Kidney (tissue), 14 donors: ENCODE results near the gene MSRB2. TPM values are rescaled to one million over a fixed set of nuclear protein-coding genes. Genes with fewer than 3 reads are reported as not detected.
A peak's percentile ranks its signal among the peaks of the same experiment; 100 is the strongest.

Experiments used
- DNase-seq, 5 donors: peaks; one replicate each; pipeline ENCODE4 v3.0.0-alpha.2; 2013 to 2020
- FAIRE-seq: peaks from 2 replicates; lab custom pipeline; 2012; peaks lifted over from hg19 to GRCh38; lab: Jason Lieb, UNC
- H3K27ac ChIP-seq, 2 donors: one replicate each; pipeline ENCODE4 v1.7.0; 2013; ENCODE audit warnings: low read depth in 2 of 2, low read length in 2 of 2, inconsistent platforms in 1 of 2
- H3K27me3 ChIP-seq: one replicate; pipeline ENCODE4 v1.7.1; 2013; ENCODE audit warnings: low read length, inconsistent platforms; ENCODE audit not compliant: control insufficient read depth, insufficient read depth
- H3K36me3 ChIP-seq, 3 donors: one replicate each; pipeline versions ENCODE4 v1.7.0 to v1.7.1; 2013; ENCODE audit warnings: low read length in 3 of 3, control low read depth in 1 of 3, inconsistent platforms in 1 of 3; ENCODE audit not compliant: insufficient read depth in 3 of 3, control insufficient read depth in 2 of 3
- H3K4me1 ChIP-seq, 3 donors: one replicate each; pipeline versions ENCODE4 v1.7.0 to v1.7.1; 2013; ENCODE audit warnings: low read length in 3 of 3, inconsistent platforms in 1 of 3, low read depth in 1 of 3; ENCODE audit not compliant: control insufficient read depth in 2 of 3, insufficient read depth in 2 of 3
- H3K4me3 ChIP-seq, 3 donors: one replicate each; pipeline versions ENCODE4 v1.7.0 to v1.8.1; 2013; ENCODE audit warnings: low read length in 3 of 3, control low read depth in 1 of 3, inconsistent platforms in 1 of 3
- H3K9ac ChIP-seq, 3 donors: one replicate each; pipeline versions ENCODE4 v1.7.0 to v1.7.1; 2013; ENCODE audit warnings: low read length in 3 of 3, control low read depth in 1 of 3, inconsistent platforms in 1 of 3
- H3K9me3 ChIP-seq, 3 donors: one replicate each; pipeline versions ENCODE4 v1.7.0 to v1.7.1; 2013; ENCODE audit warnings: low read length in 3 of 3, control low read depth in 1 of 3, inconsistent platforms in 1 of 3; ENCODE audit not compliant: control insufficient read depth in 2 of 3, insufficient read depth in 1 of 3
- intact Hi-C: fragments of 100-400 bp; cut with DNase I; formaldehyde crosslinking; loops from one replicate; pipeline ENCODE4 v1.11.1; 2022
- polyA plus RNA-seq: library from polyadenylated mRNA; stranded (reverse); fragments of 350-450 nt; fragmentation: Illumina TruSeq; extraction: RNeasy Lipid Tissue Mini Kit (QIAGEN cat#74804); gene quantifications from one replicate; pipeline ENCODE4 v1.2.3, GENCODE V29; 2014; ENCODE audit warnings: low read depth, low replicate concordance; ENCODE audit not compliant: insufficient read depth
- total RNA-seq: library from RNA; stranded (reverse); fragmentation: NEBNext Ultra II Directional; extraction: Animal tissue kit (Norgen Biotek cat#: 25700); gene quantifications from one replicate; pipeline ENCODE4 v1.2.1, GENCODE V29; 2021
- TF ChIP-seq, protein P1 (sequence below): IDR thresholded peaks from 3 replicates; pipeline ENCODE4 v1.5.1; 2012; ENCODE audit warnings: mild to moderate bottlenecking, moderate library complexity, borderline replicate concordance; ENCODE audit not compliant: insufficient read depth; ENCODE audit errors: extremely low read depth
- donor health status: control.
- donor health status: control.
- donor health status: control.
- donor health status: control.
- donor health status: control.
- donor health status: DM: yes; HTN: yes; CAD: no.
- donor health status: Normal renal cell carcinoma (clear cell type).

MSRB2 gene
- total and polyA plus RNA-seq, 2 donors from 2014 or later, result 39.9 to 131 TPM

DNA sequence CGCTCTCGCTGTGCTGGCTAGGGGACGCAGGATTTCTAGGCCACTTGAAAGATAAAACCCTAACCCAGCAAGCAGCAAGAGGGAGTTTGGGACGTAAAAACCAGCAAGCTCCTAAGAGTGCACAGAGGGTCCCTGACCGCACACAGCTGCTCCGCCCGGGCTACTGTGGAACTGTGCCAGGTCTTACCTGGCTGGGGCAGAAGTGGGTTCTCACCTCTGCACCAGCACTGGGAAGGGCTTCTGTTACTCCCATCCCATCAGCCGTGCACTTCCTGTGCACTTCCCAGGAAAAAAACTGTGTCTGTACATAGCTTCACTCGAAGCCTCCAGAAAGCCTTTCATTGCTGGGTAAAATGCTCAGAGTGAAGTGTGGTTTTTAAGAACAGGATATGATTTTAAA, 50.9 kb downstream of the MSRB2 start:
- FAIRE-seq, result no peak
- Histone ChIP-seq H3K9me3 (no peaks in the 10 kb centered on the region), H3K4me1 (no peaks in the 10 kb centered on the region)

DNA sequence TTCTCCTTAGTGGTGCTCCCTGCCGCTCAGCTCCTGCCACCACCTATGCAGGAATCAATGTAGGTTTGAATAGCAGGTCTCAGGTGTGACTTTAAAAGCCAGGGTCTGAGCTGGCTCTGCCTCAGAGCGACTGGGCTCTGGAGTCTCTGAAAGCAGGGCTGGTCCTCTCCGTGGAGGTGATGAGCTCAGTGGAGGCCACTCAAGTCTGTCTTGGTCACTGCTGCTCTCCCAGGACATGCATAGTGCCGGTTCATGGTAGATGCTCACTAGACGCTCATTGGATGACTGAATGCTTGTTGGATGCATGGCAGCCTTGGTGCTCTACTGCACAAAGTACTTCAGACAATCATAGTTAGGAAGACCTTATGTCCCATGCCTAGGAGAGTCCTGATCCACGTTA, 51.7 kb downstream of the MSRB2 start:
- no peak overlapping the region for H3K27ac ChIP-seq
- intact Hi-C loops, result no loop called here
- H3K36me3 ChIP-seq, result no peaks in the 10 kb centered on the region
- H3K4me1 ChIP-seq, result no peaks in the 10 kb centered on the region
- no peaks in the 10 kb centered on the region for H3K9me3 ChIP-seq
- H3K4me3 ChIP-seq, result no peak overlapping the region
- FAIRE-seq (no peak), DNase-seq (no peak)
- no peak overlapping the region for H3K9ac ChIP-seq
- TF ChIP-seq, protein P1, sequence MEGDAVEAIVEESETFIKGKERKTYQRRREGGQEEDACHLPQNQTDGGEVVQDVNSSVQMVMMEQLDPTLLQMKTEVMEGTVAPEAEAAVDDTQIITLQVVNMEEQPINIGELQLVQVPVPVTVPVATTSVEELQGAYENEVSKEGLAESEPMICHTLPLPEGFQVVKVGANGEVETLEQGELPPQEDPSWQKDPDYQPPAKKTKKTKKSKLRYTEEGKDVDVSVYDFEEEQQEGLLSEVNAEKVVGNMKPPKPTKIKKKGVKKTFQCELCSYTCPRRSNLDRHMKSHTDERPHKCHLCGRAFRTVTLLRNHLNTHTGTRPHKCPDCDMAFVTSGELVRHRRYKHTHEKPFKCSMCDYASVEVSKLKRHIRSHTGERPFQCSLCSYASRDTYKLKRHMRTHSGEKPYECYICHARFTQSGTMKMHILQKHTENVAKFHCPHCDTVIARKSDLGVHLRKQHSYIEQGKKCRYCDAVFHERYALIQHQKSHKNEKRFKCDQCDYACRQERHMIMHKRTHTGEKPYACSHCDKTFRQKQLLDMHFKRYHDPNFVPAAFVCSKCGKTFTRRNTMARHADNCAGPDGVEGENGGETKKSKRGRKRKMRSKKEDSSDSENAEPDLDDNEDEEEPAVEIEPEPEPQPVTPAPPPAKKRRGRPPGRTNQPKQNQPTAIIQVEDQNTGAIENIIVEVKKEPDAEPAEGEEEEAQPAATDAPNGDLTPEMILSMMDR, result no peak
- no peaks in the 10 kb centered on the region for H3K27me3 ChIP-seq

More for the DNA sequence above, 50.9 kb downstream of the MSRB2 start:
- H3K27me3 ChIP-seq, result no peaks in the 10 kb centered on the region
- intact Hi-C loops, result no loop called here
- H3K9ac ChIP-seq, result no peak overlapping the region
- H3K36me3 ChIP-seq, result no peaks in the 10 kb centered on the region
- peak in 2 of 5 donors; percentile 21 to 34 for DNase-seq
- H3K4me3 ChIP-seq, result no peak overlapping the region
- H3K27ac ChIP-seq, result no peak overlapping the region
- TF ChIP-seq, protein P1, result no peak

DNA sequence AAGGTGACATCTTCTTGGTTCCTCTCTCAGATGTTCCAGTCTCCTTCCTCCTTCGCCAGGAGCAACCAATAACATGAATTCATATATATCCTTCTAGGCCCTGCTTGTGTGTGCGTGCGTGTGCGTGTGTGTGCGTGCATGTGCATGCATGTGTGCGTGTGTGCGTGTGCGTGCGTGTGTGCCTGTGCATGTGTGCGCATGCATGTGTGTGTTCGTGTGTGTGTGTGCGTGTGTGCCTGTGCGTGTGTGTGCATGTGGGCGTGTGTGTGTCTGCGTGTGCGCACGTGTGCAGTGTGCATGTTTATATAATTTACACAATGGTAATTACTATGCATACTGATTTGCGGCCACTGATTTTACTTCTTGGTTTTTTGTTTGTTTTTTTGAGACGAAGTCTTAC, 52.8 kb downstream of the MSRB2 start:
- FAIRE-seq (no peak), DNase-seq (no peak)
- TF ChIP-seq, protein P1, result no peak
- H3K27me3 ChIP-seq, result no peaks in the 10 kb centered on the region
- no peaks in the 10 kb centered on the region for H3K9me3 ChIP-seq
- no peaks in the 10 kb centered on the region for H3K36me3 ChIP-seq
- no peak overlapping the region for H3K27ac ChIP-seq
- H3K4me3 ChIP-seq, result no peak overlapping the region
- intact Hi-C loops, result no loop called here
- H3K4me1 ChIP-seq, result no peaks in the 10 kb centered on the region
- no peak overlapping the region for H3K9ac ChIP-seq

DNA sequence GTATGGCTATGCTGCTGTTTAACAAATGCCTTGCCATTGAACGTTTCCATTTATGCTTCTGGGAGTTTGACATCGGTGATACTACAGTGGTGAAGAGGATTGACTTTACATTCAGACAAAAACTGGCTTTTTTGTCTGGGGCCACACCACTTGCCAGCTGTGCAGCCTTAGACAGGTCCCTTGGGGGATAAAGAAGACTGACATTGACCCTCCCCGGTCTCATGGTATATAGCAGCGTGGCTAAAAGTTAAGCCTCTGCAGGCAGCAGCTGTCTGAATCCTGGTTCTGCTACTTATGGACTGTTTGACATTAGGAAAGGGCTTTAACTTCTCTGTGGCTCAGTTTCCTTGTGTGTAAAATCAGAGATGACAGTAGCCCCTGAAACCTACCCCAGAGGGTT, 54.7 kb downstream of the MSRB2 start:
- H3K27ac ChIP-seq, result no peak overlapping the region
- H3K4me1 ChIP-seq, result no peaks in the 10 kb centered on the region
- TF ChIP-seq, protein P1, result no peak
- no peaks in the 10 kb centered on the region for H3K36me3 ChIP-seq
- H3K27me3 ChIP-seq, result no peaks in the 10 kb centered on the region
- H3K9me3 ChIP-seq, result no peaks in the 10 kb centered on the region
- FAIRE-seq (no peak), DNase-seq (no peak)
- H3K4me3 ChIP-seq, result no peak overlapping the region
- H3K9ac ChIP-seq, result no peak overlapping the region
- intact Hi-C loops, result no loop called here
